Smooth muscle cell (in vitro differentiated cells): ENCODE results near the gene PGK2. TPM values are rescaled to one million over a fixed set of nuclear protein-coding genes. Genes with fewer than 3 reads are reported as not detected.

Experiments used
- DNase-seq: peaks from one replicate; lab custom pipeline; 2025; ENCODE audit not compliant: unreplicated experiment; lab: John Stamatoyannopoulos, UW
- H2AFZ ChIP-seq: fragments of 200-600 bp; sonication (generic); 2 replicates; pipeline ENCODE4 v1.6.0; 2016; ENCODE audit warnings: antibody characterized with exemption, low read depth, mild to moderate bottlenecking
- H3F3A ChIP-seq: fragments of 200-600 bp; sonication (generic); 2 replicates; pipeline ENCODE4 v1.6.0; 2017; ENCODE audit warnings: antibody characterized with exemption, low read depth
- H3K27ac ChIP-seq: fragments of 200-600 bp; sonication (generic); 2 replicates; pipeline ENCODE4 v1.5.1; 2016; ENCODE audit warnings: low read depth, mild to moderate bottlenecking
- H3K27me3 ChIP-seq: fragments of 200-600 bp; sonication (generic); 2 replicates; pipeline ENCODE4 v1.6.1; 2016; ENCODE audit warnings: low read depth, mild to moderate bottlenecking
- H3K36me3 ChIP-seq: fragments of 200-600 bp; sonication (generic); 2 replicates; pipeline ENCODE4 v1.5.1; 2016; ENCODE audit warnings: low read depth
- H3K4me1 ChIP-seq: fragments of 200-600 bp; sonication (generic); 2 replicates; pipeline ENCODE4 v1.5.1; 2016; ENCODE audit warnings: low read depth
- H3K4me2 ChIP-seq: fragments of 200-600 bp; sonication (generic); 2 replicates; pipeline ENCODE4 v1.6.0; 2016; ENCODE audit warnings: mild to moderate bottlenecking
- H3K4me3 ChIP-seq: fragments of 200-600 bp; sonication (generic); 2 replicates; pipeline ENCODE4 v1.5.1; 2016; ENCODE audit warnings: mild to moderate bottlenecking
- H3K79me2 ChIP-seq: fragments of 200-600 bp; sonication (generic); 2 replicates; pipeline ENCODE4 v1.6.0; 2016; ENCODE audit warnings: low read depth, mild to moderate bottlenecking
- H3K9ac ChIP-seq: fragments of 200-600 bp; sonication (generic); 2 replicates; pipeline ENCODE4 v1.6.0; 2016; ENCODE audit warnings: low read depth
- H3K9me3 ChIP-seq: fragments of 200-600 bp; sonication (generic); replicated peaks from 2 replicates; pipeline ENCODE4 v1.5.1; 2016; ENCODE audit warnings: low read depth
- H4K20me1 ChIP-seq: fragments of 200-600 bp; sonication (generic); 2 replicates; pipeline ENCODE4 v1.6.0; 2016; ENCODE audit warnings: low read depth
- WGBS: methylation state at CpG from one replicate; pipeline ENCODE4 v1.1.7; 2016; ENCODE audit warnings: low lambda C conversion rate; 5-methylcytosine and 5-hydroxymethylcytosine counted together
- polyA plus RNA-seq: library from polyadenylated mRNA; unstranded; fragments of >200 nt; fragmentation: Nextera tagmentation; extraction: Ambion mirVana; gene quantifications from 2 replicates; pipeline ENCODE4 v1.2.1, GENCODE V29; 2016
- total RNA-seq: library from RNA; depleted of rRNA; stranded (reverse); fragments of >200 nt; gene quantifications from 2 replicates; pipeline ENCODE4 v1.2.3, GENCODE V29; 2014
- TF ChIP-seq, protein P1 (sequence below): fragments of 200-600 bp; sonication (generic); IDR thresholded peaks from 2 replicates; pipeline ENCODE4 v1.5.1; 2017; ENCODE audit warnings: borderline replicate concordance, mild to moderate bottlenecking, antibody characterized with exemption; ENCODE audit not compliant: insufficient read depth, poor library complexity, severe bottlenecking

The PGK2 gene
- total and polyA plus RNA-seq, 2 experiments from 2014 or later, result 0.09 TPM; not detected in 1

- no peak within 1 kb of the TSS for H2AFZ ChIP-seq
- H3K36me3 ChIP-seq, result no peaks in the 10 kb centered on the region
- TF ChIP-seq, protein P1, sequence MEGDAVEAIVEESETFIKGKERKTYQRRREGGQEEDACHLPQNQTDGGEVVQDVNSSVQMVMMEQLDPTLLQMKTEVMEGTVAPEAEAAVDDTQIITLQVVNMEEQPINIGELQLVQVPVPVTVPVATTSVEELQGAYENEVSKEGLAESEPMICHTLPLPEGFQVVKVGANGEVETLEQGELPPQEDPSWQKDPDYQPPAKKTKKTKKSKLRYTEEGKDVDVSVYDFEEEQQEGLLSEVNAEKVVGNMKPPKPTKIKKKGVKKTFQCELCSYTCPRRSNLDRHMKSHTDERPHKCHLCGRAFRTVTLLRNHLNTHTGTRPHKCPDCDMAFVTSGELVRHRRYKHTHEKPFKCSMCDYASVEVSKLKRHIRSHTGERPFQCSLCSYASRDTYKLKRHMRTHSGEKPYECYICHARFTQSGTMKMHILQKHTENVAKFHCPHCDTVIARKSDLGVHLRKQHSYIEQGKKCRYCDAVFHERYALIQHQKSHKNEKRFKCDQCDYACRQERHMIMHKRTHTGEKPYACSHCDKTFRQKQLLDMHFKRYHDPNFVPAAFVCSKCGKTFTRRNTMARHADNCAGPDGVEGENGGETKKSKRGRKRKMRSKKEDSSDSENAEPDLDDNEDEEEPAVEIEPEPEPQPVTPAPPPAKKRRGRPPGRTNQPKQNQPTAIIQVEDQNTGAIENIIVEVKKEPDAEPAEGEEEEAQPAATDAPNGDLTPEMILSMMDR, result no peak
- no peak within 1 kb of the TSS for H3K4me3 ChIP-seq
- H3K9ac ChIP-seq, result no peak within 1 kb of the TSS
- no peaks in the 10 kb centered on the region for H4K20me1 ChIP-seq
- no peaks in the 10 kb centered on the region for H3K27me3 ChIP-seq
- no peaks in the 10 kb centered on the region for H3K9me3 ChIP-seq
- no peak for DNase-seq
- no peaks in the 10 kb centered on the region for H3F3A ChIP-seq
- no peak within 1 kb of the TSS for H3K4me2 ChIP-seq
- no peaks in the 10 kb centered on the region for H3K4me1 ChIP-seq
- WGBS, result 62% methylated on average over 1 of the region's 1 CpG
- H3K27ac ChIP-seq, result no peak within 1 kb of the TSS
- no peaks in the 10 kb centered on the region for H3K79me2 ChIP-seq
These were observed 42.8 kb downstream of the PGK2 start, which contains the start of gene CRISP3 for GRCh38 chr6:49744259-49744658. Gene CRISP3, minus strand, starts transcription at chr6:49744388. Its CDS starts 21 bp downstream, at chr6:49744367.

- 75% methylated on average over 4 of the region's 4 CpGs for WGBS
- no peak for DNase-seq
- no peak overlapping the region for H2AFZ ChIP-seq
- TF ChIP-seq, protein P1, result no peak
- H3K4me1 ChIP-seq, result no peaks in the 10 kb centered on the region
- H3K27ac ChIP-seq, result no peak overlapping the region
- H3F3A ChIP-seq, result no peaks in the 10 kb centered on the region
- no peaks in the 10 kb centered on the region for H3K9me3 ChIP-seq
- H3K27me3 ChIP-seq, result no peaks in the 10 kb centered on the region
- H3K9ac ChIP-seq, result no peak overlapping the region
- no peak overlapping the region for H3K4me3 ChIP-seq
- no peak overlapping the region for H3K4me2 ChIP-seq
- no peaks in the 10 kb centered on the region for H4K20me1 ChIP-seq
- H3K36me3 ChIP-seq, result no peaks in the 10 kb centered on the region
- no peaks in the 10 kb centered on the region for H3K79me2 ChIP-seq
These were observed 43.7 kb downstream of the PGK2 start for GRCh38 chr6:49743429-49743828.

- Histone ChIP-seq H3K36me3 (no peaks in the 10 kb centered on the region), H2AFZ (no peak overlapping the region), H3K9me3 (no peaks in the 10 kb centered on the region), H3K4me2 (no peak overlapping the region), H4K20me1 (no peaks in the 10 kb centered on the region), H3K4me3 (no peak overlapping the region), H3K9ac (no peak overlapping the region), H3K27me3 (no peaks in the 10 kb centered on the region), H3K4me1 (no peaks in the 10 kb centered on the region), H3K79me2 (no peaks in the 10 kb centered on the region), H3F3A (no peaks in the 10 kb centered on the region), H3K27ac (no peak overlapping the region)
- WGBS, result 88% methylated on average over 2 of the region's 2 CpGs
- TF ChIP-seq, protein P1, result no peak
- no peak for DNase-seq
These were observed 47.7 kb downstream of the PGK2 start for GRCh38 chr6:49739423-49739822.

DNA sequence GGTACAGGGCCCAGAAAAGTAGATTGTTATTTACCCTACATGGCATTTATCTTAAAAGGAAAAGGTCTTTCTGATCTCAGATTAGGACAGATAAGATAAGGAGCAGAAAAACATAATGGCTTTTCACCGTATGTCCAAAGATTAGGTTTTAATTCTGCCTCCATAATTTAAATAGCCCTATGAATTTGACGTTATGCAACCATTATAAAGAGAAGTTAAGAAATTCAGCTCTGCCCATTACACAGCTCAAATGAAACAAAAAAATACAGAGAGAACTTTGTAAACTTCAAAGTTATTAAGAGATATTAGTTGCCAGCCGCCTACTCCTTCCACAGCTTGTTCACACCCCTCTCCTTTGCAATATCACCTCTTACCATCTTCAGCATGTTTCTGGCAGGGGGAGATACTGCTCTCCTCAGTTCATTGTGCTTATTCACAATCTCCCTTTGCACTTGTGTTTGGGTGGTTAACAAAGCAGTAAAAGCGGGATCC lies 51.0 kb downstream of the PGK2 start:
- Histone ChIP-seq H3K4me1 (no peaks in the 10 kb centered on the region), H4K20me1 (no peaks in the 10 kb centered on the region), H3K27ac (no peak overlapping the region), H3K79me2 (no peaks in the 10 kb centered on the region), H3K4me2 (no peak overlapping the region), H3K36me3 (no peaks in the 10 kb centered on the region), H2AFZ (no peak overlapping the region), H3K9me3 (no peaks in the 10 kb centered on the region), H3F3A (no peaks in the 10 kb centered on the region), H3K4me3 (no peak overlapping the region), H3K27me3 (no peaks in the 10 kb centered on the region), H3K9ac (no peak overlapping the region)
- TF ChIP-seq, protein P1, result no peak
- 66% methylated on average over 4 of the region's 4 CpGs for WGBS
- no peak for DNase-seq
